NCI-H2227 treated with DMSO at 0.1 percent for 48 hours (cell line): ENCODE data around the gene AP5S1.
"Not testable (repeated sequence)": the region's sequence is repeated elsewhere in the genome, so short reads cannot be mapped to it uniquely, and the experiment has no call there.

Experiments used
- DNase-seq: peaks from one replicate; lab custom pipeline; 2025; lab: John Stamatoyannopoulos, UW

Gene AP5S1

GRCh38 chr20:3820048-3820900 is at the start of gene AP5S1:
TSS of gene AP5S1 (plus strand) at chr20:3820547. CDS start at chr20:3822118, 1,571 bp downstream.
- peak; percentile 98 for DNase-seq

GRCh38 chr20:3771552-3772058 is 48.7 kb upstream of the AP5S1 start:
- DNase-seq, result no peak

- no peak for DNase-seq
Measured at GRCh38 chr20:3775457-3776108, 44.8 kb upstream of the AP5S1 start.

GRCh38 chr20:3777381-3777715 is 43.0 kb upstream of the AP5S1 start:
- DNase-seq, result no peak

- peak; percentile 64 for DNase-seq
Measured at GRCh38 chr20:3777716-3778629, 42.4 kb upstream of the AP5S1 start.

- no peak for DNase-seq
Measured at GRCh38 chr20:3778976-3779375, 41.4 kb upstream of the AP5S1 start.

GRCh38 chr20:3781153-3781910 is 39.0 kb upstream of the AP5S1 start, which contains the start of gene SPEF1:
TSS of gene SPEF1 (minus strand) at chr20:3781448. CDS start at chr20:3781287, 161 bp downstream.
- DNase-seq, result peak; percentile 92

GRCh38 chr20:3782597-3782996 is 37.8 kb upstream of the AP5S1 start:
- DNase-seq, result no peak

- DNase-seq, result no peak
Measured at GRCh38 chr20:3783068-3783489, 37.3 kb upstream of the AP5S1 start.

GRCh38 chr20:3783511-3784195 is 36.7 kb upstream of the AP5S1 start:
- no peak for DNase-seq

- no peak for DNase-seq
Measured at GRCh38 chr20:3784216-3784853, 36.0 kb upstream of the AP5S1 start.

GRCh38 chr20:3784863-3785239 is 35.5 kb upstream of the AP5S1 start:
- no peak for DNase-seq

GRCh38 chr20:3785240-3786125 is 34.9 kb upstream of the AP5S1 start:
- no peak for DNase-seq

- DNase-seq, result no peak
Measured at GRCh38 chr20:3786126-3786484, 34.2 kb upstream of the AP5S1 start.

GRCh38 chr20:3786665-3787323 is 33.6 kb upstream of the AP5S1 start, which contains the start of gene CENPB:
TSS of gene CENPB (minus strand) at chr20:3786740. CDS start at chr20:3786483, 257 bp downstream.
- peak; percentile 88 for DNase-seq

- no peak for DNase-seq
Measured at GRCh38 chr20:3787324-3788014, 32.9 kb upstream of the AP5S1 start.

- peak; percentile 18 for DNase-seq
Measured at GRCh38 chr20:3788685-3789155, 31.6 kb upstream of the AP5S1 start.

- not testable (repeated sequence) for DNase-seq
Measured at GRCh38 chr20:3789201-3789600, 31.1 kb upstream of the AP5S1 start.
